ENCODE results near the gene PTGES. TPM values are rescaled to one million over a fixed set of nuclear protein-coding genes. Genes with fewer than 3 reads are reported as not detected.
"Not testable (repeated sequence)": the region's sequence is repeated elsewhere in the genome, so short reads cannot be mapped to it uniquely, and the experiment has no call there.

PTGES gene
- total RNA-seq, 3 donors from 2014 or later: 3.4 to 10.8 (median 5.2) TPM

- Histone ChIP-seq H3K36me3 (ENCODE audit: low read depth) (no peaks in the 10 kb centered on the region), H3K4me3 (no peak overlapping the region), H3K4me1 (ENCODE audit: low read depth) (peaks cover 8% of the 10 kb centered on the region), H3K9me3 (no peaks in the 10 kb centered on the region)
- intact Hi-C loops (cut with DNase I, micrococcal nuclease): no loop called here
- peak in 2 of 3 donors; percentile 45 to 58 for DNase-seq
- peak; percentile 37 for ATAC-seq
- no peak for TF ChIP-seq CTCF (IDR thresholded peaks at IDR 0.05)
Measured at GRCh38 chr9:129765764-129766317, 13.0 kb upstream of the PTGES start.

- H3K9me3 ChIP-seq: no peaks in the 10 kb centered on the region
- H3K4me1 ChIP-seq (ENCODE audit: low read depth): peaks cover 8% of the 10 kb centered on the region
- intact Hi-C loops (cut with DNase I, micrococcal nuclease): no loop called here
- TF ChIP-seq CTCF (IDR thresholded peaks at IDR 0.05): no peak
- no peaks in the 10 kb centered on the region for H3K36me3 ChIP-seq (ENCODE audit: low read depth)
- ATAC-seq (no peak), DNase-seq (no peak)
- H3K4me3 ChIP-seq: no peak overlapping the region
Measured at GRCh38 chr9:129762985-129763926, 10.4 kb upstream of the PTGES start.

- DNase-seq (peak; percentile 43 to 63 (median 52)), ATAC-seq (peak; percentile 71)
- H3K36me3 ChIP-seq (ENCODE audit: low read depth); H3K4me1 ChIP-seq (ENCODE audit: low read depth); H3K4me3 ChIP-seq; H3K9me3 ChIP-seq; intact Hi-C loops (cut with DNase I, micrococcal nuclease): not testable (repeated sequence)
Measured at GRCh38 chr9:129762370-129762984, 9.6 kb upstream of the PTGES start.

DNA sequence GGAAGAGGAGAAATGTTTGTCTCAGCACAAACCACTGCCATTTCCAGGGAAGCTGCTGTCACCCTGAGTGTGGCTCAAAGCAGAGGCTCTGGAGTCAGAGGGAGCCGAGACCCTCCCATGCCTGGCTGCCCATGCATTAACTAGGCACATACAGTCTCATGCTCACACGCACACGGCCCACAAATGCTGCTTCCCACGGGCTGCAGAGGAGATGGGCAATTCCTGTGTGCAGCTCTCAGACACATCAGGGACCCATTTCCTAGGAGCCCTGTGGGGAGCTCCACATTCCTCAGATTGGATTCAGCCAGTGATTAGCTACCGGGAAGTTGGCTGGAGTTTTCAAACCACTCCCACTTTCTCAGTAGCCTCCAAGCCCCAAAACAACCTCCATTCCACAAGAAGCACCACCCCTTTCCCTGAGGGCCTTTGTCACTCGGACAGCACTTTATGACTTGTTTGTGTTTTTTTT lies 9.1 kb upstream of the PTGES start:
- ATAC-seq (peak; percentile 67), DNase-seq (peak in 1 of 3 donors; percentile 51)
- no peaks in the 10 kb centered on the region for H3K9me3 ChIP-seq
- no peak overlapping the region for H3K4me3 ChIP-seq
- peaks cover 8% of the 10 kb centered on the region for H3K4me1 ChIP-seq (ENCODE audit: low read depth)
- intact Hi-C loops (cut with DNase I, micrococcal nuclease): no loop called here
- H3K36me3 ChIP-seq (ENCODE audit: low read depth): no peaks in the 10 kb centered on the region
- TF ChIP-seq CTCF (IDR thresholded peaks at IDR 0.05): no peak

- H3K4me1 ChIP-seq (ENCODE audit: low read depth): peaks cover 8% of the 10 kb centered on the region
- TF ChIP-seq CTCF (IDR thresholded peaks at IDR 0.05): no peak
- DNase-seq: peak; percentile 66 to 76 (median 70)
- intact Hi-C loops (cut with DNase I, micrococcal nuclease): no loop called here
- no peaks in the 10 kb centered on the region for H3K36me3 ChIP-seq (ENCODE audit: low read depth)
- H3K4me3 ChIP-seq: no peak overlapping the region
- peak; percentile 76 for ATAC-seq
- H3K9me3 ChIP-seq: no peaks in the 10 kb centered on the region
Measured at GRCh38 chr9:129761293-129761900, 8.6 kb upstream of the PTGES start.

DNA sequence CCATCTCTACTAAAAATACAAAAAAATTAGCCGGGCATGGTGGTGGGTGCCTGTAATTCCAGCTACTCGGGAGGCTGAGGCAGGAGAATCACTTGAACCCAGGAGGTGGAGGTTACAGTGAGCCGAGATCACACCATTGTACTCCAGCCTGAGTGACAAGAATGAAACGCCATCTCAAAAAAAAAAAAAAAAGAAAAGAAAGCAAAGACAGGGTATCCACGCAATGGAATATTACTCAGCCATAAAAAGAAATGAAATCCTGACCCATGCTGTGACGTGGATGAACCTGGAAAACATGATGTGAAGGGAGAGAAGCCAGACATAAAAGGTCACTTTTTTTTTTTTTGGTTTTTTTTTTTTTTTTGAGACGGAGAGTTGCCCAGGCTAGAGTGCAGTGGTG lies 7.9 kb upstream of the PTGES start:
- H3K36me3 ChIP-seq (ENCODE audit: low read depth); H3K9me3 ChIP-seq; ATAC-seq; H3K4me1 ChIP-seq (ENCODE audit: low read depth); DNase-seq; intact Hi-C loops (cut with DNase I, micrococcal nuclease); H3K4me3 ChIP-seq: not testable (repeated sequence)

Measured in mucosa of descending colon (tissue), 3 donors.